HCT116 (cell line): ENCODE measurements around the gene MTA2. TPM values are rescaled to one million over a fixed set of nuclear protein-coding genes. Genes with fewer than 3 reads are reported as not detected.

Source experiments
- ATAC-seq: fragments of 200-7000 bp; cut with Tn5 transposase; 2 replicates; pipeline ENCODE4 v1.9.1; 2020; ENCODE audit warnings: mild to moderate bottlenecking, moderate library complexity
- BruUV-seq: library from RNA; stranded (reverse); fragments of 400-500 nt; replicated peaks from 2 replicates; lab custom pipeline; 2021; lab: Mats Ljungman, UMichigan
- CTCF ChIA-PET: fragments of 300-600 bp; sonication (Branson Sonifier 250); formaldehyde crosslinking; loops from one replicate; lab custom pipeline; 2021; ENCODE audit warnings: antibody characterized with exemption; lab: Charles Lee
- POLR2A ChIA-PET: fragments of 300-600, 350-600 bp; sonication (Branson Sonifier 250); formaldehyde crosslinking; loops from one replicate; lab custom pipeline; 2021; ENCODE audit warnings: antibody characterized with exemption; lab: Charles Lee
- RAD21 ChIA-PET, 2 experiments: fragments of 300-600 bp; sonication (Branson Sonifier 250); formaldehyde crosslinking; loops; one replicate each; lab custom pipeline; 2023; ENCODE audit warnings: low total read pairs in 2 of 2; ENCODE audit not compliant: uncharacterized antibody in 2 of 2, unreplicated experiment in 2 of 2, low non-redundant PET in 1 of 2; lab: Charles Lee
- DNase-seq: peaks from one replicate; pipeline ENCODE4 v3.0.0-alpha.2; 2010; ENCODE audit warnings: low read depth, low spot score
- H2AFZ ChIP-seq: fragments of 200-600 bp; shearing (Covaris generic), sonication (generic); 2 replicates; pipeline ENCODE4 v1.6.1; 2017; ENCODE audit warnings: low read depth, mixed run types, mixed read lengths, antibody characterized with exemption, low read length; ENCODE audit not compliant: poor library complexity, severe bottlenecking
- H3K27ac ChIP-seq: 2 replicates; pipeline ENCODE4 v1.5.1; 2012; ENCODE audit warnings: low read depth, low read length
- H3K27me3 ChIP-seq: fragments of 200-600 bp; sonication (generic); 2 replicates; pipeline ENCODE4 v1.6.1; 2016; ENCODE audit warnings: mixed run types, low read length, mixed read lengths; ENCODE audit not compliant: insufficient read depth
- H3K36me3 ChIP-seq, 2 experiments: fragments of 200-500 bp in 1 of 2; fragments of 200-600 bp in 1 of 2; sonication (Bioruptor generic) in 1 of 2; sonication (generic) in 1 of 2; 2 replicates each; pipeline versions ENCODE4 v1.5.1 to v1.6.1; 2014 to 2016; ENCODE audit warnings: low read length in 2 of 2, inconsistent platforms in 1 of 2, mixed read lengths in 1 of 2, mixed run types in 1 of 2; ENCODE audit not compliant: insufficient read depth in 2 of 2, control insufficient read depth in 1 of 2
- H3K4me1 ChIP-seq, 2 experiments: fragments of 200-600 bp in 1 of 2; sonication (generic) in 1 of 2; 2 replicates each; pipeline versions ENCODE4 v1.5.1 to v1.6.1; 2012 to 2017; ENCODE audit warnings: low read length in 2 of 2, inconsistent platforms in 1 of 2, mild to moderate bottlenecking in 1 of 2, mixed read lengths in 1 of 2, mixed run types in 1 of 2, moderate library complexity in 1 of 2; ENCODE audit not compliant: insufficient read depth in 2 of 2, control insufficient read depth in 1 of 2
- H3K4me2 ChIP-seq: fragments of 200-600 bp; sonication (generic); 2 replicates; pipeline ENCODE4 v1.6.1; 2017; ENCODE audit warnings: mixed run types, low read length, mixed read lengths
- H3K4me3 ChIP-seq, 2 experiments: fragments of 200-600 bp in 1 of 2; sonication (generic) in 1 of 2; replicated peaks in 1 of 2; 2 replicates each; pipeline ENCODE4 v1.5.1; 2011 to 2016; ENCODE audit warnings: low read length in 2 of 2, control low read depth in 1 of 2, low read depth in 1 of 2, mild to moderate bottlenecking in 1 of 2, mixed read lengths in 1 of 2, mixed run types in 1 of 2
- H3K79me2 ChIP-seq: fragments of 200-600 bp; sonication (generic); 2 replicates; pipeline ENCODE4 v1.6.1; 2017; ENCODE audit warnings: mild to moderate bottlenecking, mixed run types, low read length, moderate library complexity, mixed read lengths; ENCODE audit not compliant: insufficient read depth
- H3K9ac ChIP-seq: fragments of 200-600 bp; sonication (generic); 2 replicates; pipeline ENCODE4 v1.6.1; 2016; ENCODE audit warnings: low read length, mixed read lengths
- H3K9me2 ChIP-seq: fragments of 200-600 bp; sonication (generic), shearing (Covaris generic); 2 replicates; pipeline ENCODE4 v1.6.1; 2017; ENCODE audit warnings: mixed run types, mild to moderate bottlenecking, moderate library complexity; ENCODE audit not compliant: insufficient read depth
- H3K9me3 ChIP-seq, 2 experiments: fragments of 200-500 bp in 1 of 2; fragments of 200-600 bp in 1 of 2; sonication (Bioruptor generic) in 1 of 2; sonication (generic) in 1 of 2; 2 replicates each; pipeline ENCODE4 v1.6.1; 2014 to 2017; ENCODE audit warnings: low read length in 2 of 2, mixed read lengths in 2 of 2, inconsistent platforms in 1 of 2, low read depth in 1 of 2, mild to moderate bottlenecking in 1 of 2, mixed run types in 1 of 2, moderate library complexity in 1 of 2; ENCODE audit not compliant: control insufficient read depth in 1 of 2, insufficient read depth in 1 of 2
- H4K20me1 ChIP-seq: fragments of 200-600 bp; sonication (generic), shearing (Covaris generic); 2 replicates; pipeline ENCODE4 v1.6.1; 2017; ENCODE audit warnings: mixed run types, mild to moderate bottlenecking, moderate library complexity; ENCODE audit not compliant: insufficient read depth
- FOSL1 ChIP-seq: IDR thresholded peaks from 2 replicates; pipeline ENCODE4 v1.6.1; 2012; ENCODE audit warnings: low read depth
- POLR2AphosphoS5 ChIP-seq: IDR thresholded peaks from 2 replicates; pipeline ENCODE4 v1.6.1; 2011; ENCODE audit warnings: mild to moderate bottlenecking, low read depth, low read length, moderate library complexity
- YY1 ChIP-seq: IDR thresholded peaks from 2 replicates; pipeline ENCODE4 v1.6.1; 2011; ENCODE audit warnings: low read length, low read depth, moderate library complexity, mild to moderate bottlenecking; ENCODE audit not compliant: insufficient replicate concordance; ENCODE audit errors: extremely low read depth
- intact Hi-C: fragments of 100-400 bp; cut with micrococcal nuclease; formaldehyde crosslinking; loops from 2 replicates; pipeline ENCODE4 v1.10.0; 2022
- total RNA-seq: library from RNA; stranded (reverse); gene quantifications from one replicate; pipeline ENCODE4 v1.2.1, GENCODE V29; 2021; ENCODE audit not compliant: unreplicated experiment
- TF ChIP-seq, protein P1 (sequence below): IDR thresholded peaks from 2 replicates; pipeline ENCODE4 v1.6.1; 2012

The MTA2 gene
- total RNA-seq, 1 experiment from 2014 or later: 98.9 TPM

DNA sequence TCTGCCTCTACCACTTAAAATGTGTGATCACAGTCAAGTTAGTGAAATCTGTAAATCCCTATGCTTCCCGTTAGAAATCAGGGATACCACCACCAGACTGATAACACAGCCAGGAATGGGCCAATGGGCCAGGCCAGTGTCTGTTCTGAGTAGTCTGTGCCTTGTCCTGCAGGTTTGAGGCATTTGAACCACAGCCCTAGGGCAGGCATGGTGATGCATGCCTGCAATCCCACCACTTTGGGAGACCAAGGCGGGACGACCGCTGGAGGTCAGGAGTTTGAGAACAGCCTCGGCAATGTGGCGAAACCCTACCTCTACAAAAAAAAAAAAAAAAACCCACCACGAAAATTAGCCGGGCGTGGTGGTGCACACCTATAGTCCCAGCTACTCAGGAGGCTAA is 43.0 kb downstream of the MTA2 start:
- Histone ChIP-seq H3K9me2 (no peaks in the 10 kb centered on the region), H4K20me1 (peaks cover 3% of the 10 kb centered on the region; the same call in 1 of the 2 replicates), H3K36me3 (peaks cover 18 to 37% of the 10 kb centered on the region in 2 experiments), H3K27me3 (no peaks in the 10 kb centered on the region), H2AFZ (no peak overlapping the region), H3K9ac (peak overlapping the region; percentile 81), H3K9me3 (no peaks in the 10 kb centered on the region), H3K4me3 (no peak overlapping the region), H3K4me1 (peaks cover 92 to 100% of the 10 kb centered on the region in 2 experiments), H3K27ac (peak overlapping the region; percentile 99), H3K4me2 (peak overlapping the region; percentile 94), H3K79me2 (peaks cover 60% of the 10 kb centered on the region)
- ChIA-PET POLR2A (interaction anchor here (0.8 to 2.7 kb wide), 4 partner anchors 9 to 51 kb away, joined by 3 to 14 read pairs (median 4); no protein-coding TSS in a partner anchor), CTCF (interaction anchor here (1.7 to 5.8 kb wide), 3 partner anchors 135 to 164 kb away, joined by 16 to 93 read pairs (median 47); no protein-coding TSS in a partner anchor), RAD21 (interaction anchor here (1.1 to 2.3 kb wide), 2 partner anchors 11 to 15 kb away, joined by 3 to 11 read pairs; no protein-coding TSS in a partner anchor)
- BruUV-seq: no TSS peak
- TF ChIP-seq POLR2AphosphoS5: 0 out of 2 replicates have a peak, but pooled peaks have one; percentile 14
- no peak for TF ChIP-seq FOSL1
- no peak for DNase-seq
- no peak for ATAC-seq
- intact Hi-C loops: loop anchor here (5.0 kb wide), 1 partner anchor 284 kb away; no protein-coding TSS in a partner anchor

DNA sequence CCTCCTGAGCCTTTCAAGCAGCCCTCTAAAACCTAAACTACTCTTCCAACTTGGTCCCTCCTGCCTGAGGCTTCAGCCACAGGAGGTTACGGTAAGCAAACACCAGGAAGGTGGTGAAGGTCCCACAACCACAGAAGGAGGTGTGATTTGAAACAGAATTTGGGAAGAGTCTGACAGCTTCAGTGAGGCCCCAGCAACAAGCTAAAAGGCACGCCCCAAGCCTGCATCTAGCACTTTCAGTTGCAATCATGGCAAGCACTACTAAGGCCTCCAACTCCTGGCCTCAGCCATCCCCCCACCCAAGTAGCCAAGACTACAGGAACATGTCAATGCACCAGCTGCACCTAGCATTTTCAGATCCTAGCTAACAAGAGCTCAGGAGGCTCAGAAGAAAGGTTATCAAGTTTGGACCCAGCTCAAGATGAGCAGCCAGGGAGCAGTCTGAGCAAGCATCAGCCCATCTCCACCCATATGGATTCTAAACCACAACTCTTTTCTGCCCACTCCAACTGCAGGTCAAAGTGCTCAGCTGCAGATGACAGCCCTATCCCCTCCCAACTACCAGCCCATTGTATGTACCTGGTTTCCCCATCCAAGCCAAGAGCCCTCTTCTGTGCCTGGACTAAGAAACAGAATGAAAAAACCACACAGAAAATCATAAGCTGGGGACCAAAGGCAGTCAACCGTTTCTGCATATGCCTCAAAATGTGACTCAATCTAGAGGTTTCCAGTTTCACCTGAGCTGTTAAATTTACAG is 44.6 kb downstream of the MTA2 start:
- H3K79me2 ChIP-seq: peaks cover 44% of the 10 kb centered on the region
- ChIA-PET POLR2A (interaction anchor here (0.6 to 3.2 kb wide), 7 partner anchors 10 to 162 kb away, joined by 3 to 16 read pairs (median 5); partner anchors contain the start of genes AHNAK and EEF1G), CTCF (interaction anchor here (1.0 to 5.8 kb wide), 8 partner anchors 10 to 229 kb away, joined by 3 to 93 read pairs (median 6); partner anchors contain the start of genes AHNAK and EEF1G), RAD21 (interaction anchor here (1.2 to 1.5 kb wide), 2 partner anchors 12 to 14 kb away, joined by 3 to 6 read pairs; no protein-coding TSS in a partner anchor)
- H3K9ac ChIP-seq: peak overlapping the region; percentile 81
- peak; percentile 0 for TF ChIP-seq YY1
- TF ChIP-seq, protein P1, sequence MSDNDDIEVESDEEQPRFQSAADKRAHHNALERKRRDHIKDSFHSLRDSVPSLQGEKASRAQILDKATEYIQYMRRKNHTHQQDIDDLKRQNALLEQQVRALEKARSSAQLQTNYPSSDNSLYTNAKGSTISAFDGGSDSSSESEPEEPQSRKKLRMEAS: no peak
- no peaks in the 10 kb centered on the region for H3K9me2 ChIP-seq
- 0 out of 4 replicates have a peak overlapping the region, but pooled peaks of 1 of the 2 experiments have one; percentile 12 for H3K4me3 ChIP-seq
- H3K36me3 ChIP-seq: peaks cover 9 to 25% of the 10 kb centered on the region in 2 experiments; a peak in 3 of 4 replicates
- no peak for DNase-seq
- no TSS peak for BruUV-seq
- H3K4me2 ChIP-seq: peak overlapping the region; percentile 94
- H3K4me1 ChIP-seq: peaks cover 91 to 100% of the 10 kb centered on the region in 2 experiments
- H3K9me3 ChIP-seq: no peaks in the 10 kb centered on the region
- no peaks in the 10 kb centered on the region; the same call in 1 of the 2 replicates for H4K20me1 ChIP-seq
- no peaks in the 10 kb centered on the region for H3K27me3 ChIP-seq
- no peak overlapping the region for H2AFZ ChIP-seq
- ATAC-seq: no peak; the same call in 1 of the 2 replicates
- intact Hi-C loops: loop anchor here (1.0 to 5.0 kb wide), 3 partner anchors 133 to 285 kb away; no protein-coding TSS in a partner anchor
- H3K27ac ChIP-seq: peak overlapping the region; percentile 99
